Renal cortex interstitium (tissue), 3 donors: ENCODE measurements around the gene CDYL2. TPM values are rescaled to one million over a fixed set of nuclear protein-coding genes. Genes with fewer than 3 reads are reported as not detected.

Experiments
- polyA plus RNA-seq, 3 donors: library from polyadenylated mRNA; unstranded; fragments of 120-200 nt; gene quantifications; one replicate each; pipeline ENCODE4 v1.2.1, GENCODE V29; 2013; ENCODE audit not compliant: insufficient read length in 3 of 3

Gene CDYL2
- polyA plus RNA-seq, 3 donors: 6.3 to 8.0 (median 7.7) TPM

Other genes starting within 250 kb of the CDYL2 start
- 10 to 100 TPM; 54.9 to 76.0 (median 68.1) TPM for gene CMC2, start 202.3 kb upstream of the CDYL2 start, polyA plus RNA-seq
- 10 to 100 TPM; 16.3 to 25.2 (median 24.8) TPM for gene CENPN, start 202.6 kb upstream of the CDYL2 start, polyA plus RNA-seq
- gene ATMIN, start 231.2 kb upstream of the CDYL2 start, polyA plus RNA-seq: 10 to 100 TPM; 42.7 to 53.5 (median 43.3) TPM